NT2/D1 (cell line): ENCODE measurements around the gene RPS6KA3.

Source experiments
- DNase-seq: peaks from one replicate; pipeline ENCODE4 v3.0.0-alpha.2; 2011; ENCODE audit warnings: low read depth, low spot score
- H3K27me3 ChIP-seq: 2 replicates; pipeline ENCODE4 v1.6.0; 2011; ENCODE audit warnings: mild to moderate bottlenecking; ENCODE audit not compliant: insufficient read length, insufficient read depth
- H3K36me3 ChIP-seq: 2 replicates; pipeline ENCODE4 v1.6.1; 2011; ENCODE audit warnings: mild to moderate bottlenecking, low read length, mixed read lengths; ENCODE audit not compliant: insufficient read depth, insufficient read length
- H3K4me1 ChIP-seq: 2 replicates; pipeline ENCODE4 v1.5.1; 2011; ENCODE audit not compliant: insufficient read depth, insufficient read length
- H3K4me3 ChIP-seq: 2 replicates; pipeline ENCODE4 v1.5.1; 2011; ENCODE audit warnings: low read depth; ENCODE audit not compliant: insufficient read length
- H3K9ac ChIP-seq: 2 replicates; pipeline ENCODE4 v1.6.0; 2011; ENCODE audit warnings: low read depth; ENCODE audit not compliant: insufficient read length
- H3K9me3 ChIP-seq: 2 replicates; pipeline ENCODE4 v1.5.1; 2011; ENCODE audit warnings: mild to moderate bottlenecking, low read length; ENCODE audit not compliant: insufficient read depth
- SUZ12 ChIP-seq: IDR thresholded peaks from 2 replicates; pipeline ENCODE4 v1.6.1; 2011; ENCODE audit not compliant: insufficient read length, insufficient read depth; ENCODE audit errors: extremely low read depth
- YY1 ChIP-seq: IDR thresholded peaks from 2 replicates; pipeline ENCODE4 v1.6.1; 2011; ENCODE audit not compliant: insufficient read length, insufficient read depth
- ZNF274 ChIP-seq: IDR thresholded peaks from 2 replicates; pipeline ENCODE4 v1.6.1; 2011; ENCODE audit warnings: mild to moderate bottlenecking, low read depth, low read length

RPS6KA3 gene

GRCh38 chrX:20141281-20142220, 125.2 kb downstream of the RPS6KA3 start, which contains the start of gene EIF1AX:
EIF1AX (minus strand) TSS chrX:20141838; CDS start chrX:20141640, 198 bp downstream.
- H3K27me3 ChIP-seq, result no peaks in the 10 kb centered on the region
- TF ChIP-seq ZNF274 (no peak), SUZ12 (no peak), YY1 (peak; percentile 24)
- H3K4me1 ChIP-seq, result no peaks in the 10 kb centered on the region
- peak within 1 kb of the TSS; percentile 86 for H3K4me3 ChIP-seq
- H3K9ac ChIP-seq, result peak within 1 kb of the TSS; percentile 95
- DNase-seq, result peak; percentile 96
- H3K9me3 ChIP-seq, result no peaks in the 10 kb centered on the region
- peaks cover 37% of the 10 kb centered on the region for H3K36me3 ChIP-seq

GRCh38 chrX:20140420-20140819, 126.3 kb downstream of the RPS6KA3 start:
- Histone ChIP-seq H3K36me3 (peaks cover 48% of the 10 kb centered on the region), H3K9me3 (no peaks in the 10 kb centered on the region), H3K4me1 (no peaks in the 10 kb centered on the region), H3K27me3 (no peaks in the 10 kb centered on the region), H3K4me3 (peak overlapping the region; percentile 86), H3K9ac (peak overlapping the region; percentile 95)
- TF ChIP-seq ZNF274 (no peak), YY1 (no peak), SUZ12 (no peak)
- DNase-seq, result no peak

- Histone ChIP-seq H3K36me3 (peaks cover 53% of the 10 kb centered on the region), H3K4me1 (no peaks in the 10 kb centered on the region), H3K9ac (peak overlapping the region; percentile 95), H3K27me3 (no peaks in the 10 kb centered on the region), H3K9me3 (no peaks in the 10 kb centered on the region), H3K4me3 (peak overlapping the region; percentile 86)
- no peak for TF ChIP-seq YY1
- TF ChIP-seq SUZ12, result no peak
- no peak for TF ChIP-seq ZNF274
- DNase-seq, result no peak
These were observed 126.7 kb downstream of the RPS6KA3 start for GRCh38 chrX:20139966-20140365.

GRCh38 chrX:20135944-20136343, 130.8 kb downstream of the RPS6KA3 start:
- Histone ChIP-seq H3K9me3 (no peaks in the 10 kb centered on the region), H3K27me3 (no peaks in the 10 kb centered on the region), H3K9ac (no peak overlapping the region), H3K4me3 (no peak overlapping the region), H3K4me1 (no peaks in the 10 kb centered on the region), H3K36me3 (peaks cover 91% of the 10 kb centered on the region)
- DNase-seq, result no peak
- TF ChIP-seq ZNF274 (no peak), YY1 (no peak), SUZ12 (no peak)

GRCh38 chrX:20132666-20133065, 134.0 kb downstream of the RPS6KA3 start:
- H3K36me3 ChIP-seq, result peaks cover 84% of the 10 kb centered on the region

GRCh38 chrX:20130357-20130756, 136.4 kb downstream of the RPS6KA3 start:
- TF ChIP-seq ZNF274 (no peak), SUZ12 (no peak), YY1 (no peak)
- H3K9me3 ChIP-seq, result no peaks in the 10 kb centered on the region
- peaks cover 64% of the 10 kb centered on the region for H3K36me3 ChIP-seq
- no peaks in the 10 kb centered on the region for H3K27me3 ChIP-seq
- no peak for DNase-seq
- H3K9ac ChIP-seq, result no peak overlapping the region
- no peaks in the 10 kb centered on the region for H3K4me1 ChIP-seq
- H3K4me3 ChIP-seq, result no peak overlapping the region

More at GRCh38 chrX:20132666-20133065, 134.0 kb downstream of the RPS6KA3 start:
- Histone ChIP-seq H3K4me1 (no peaks in the 10 kb centered on the region), H3K27me3 (no peaks in the 10 kb centered on the region), H3K9me3 (no peaks in the 10 kb centered on the region), H3K4me3 (no peak overlapping the region), H3K9ac (no peak overlapping the region)
- TF ChIP-seq SUZ12, result no peak
- TF ChIP-seq ZNF274, result no peak
- TF ChIP-seq YY1, result no peak
- no peak for DNase-seq

GRCh38 chrX:20129547-20129946, 137.2 kb downstream of the RPS6KA3 start:
- Histone ChIP-seq H3K9ac (no peak overlapping the region), H3K27me3 (no peaks in the 10 kb centered on the region), H3K36me3 (peaks cover 61% of the 10 kb centered on the region), H3K4me3 (no peak overlapping the region), H3K4me1 (no peaks in the 10 kb centered on the region), H3K9me3 (no peaks in the 10 kb centered on the region)
- no peak for DNase-seq
- TF ChIP-seq ZNF274, result no peak
- TF ChIP-seq SUZ12, result no peak
- no peak for TF ChIP-seq YY1
